Nephron progenitor cell (in vitro differentiated cells): ENCODE results near the gene NDUFA3.

ENCODE experiments used
- DNase-seq: peaks from one replicate; pipeline ENCODE4 v3.0.0; 2021
- H3K27ac Mint-ChIP-seq: 2 replicates; pipeline ENCODE4 v1.8.0; 2021; ENCODE audit warnings: mild to moderate bottlenecking, moderate library complexity, mixed read lengths
- H3K27me3 Mint-ChIP-seq: 2 replicates; pipeline ENCODE4 v1.8.0; 2021; ENCODE audit warnings: mild to moderate bottlenecking, low read depth, mixed read lengths; ENCODE audit not compliant: poor library complexity
- H3K36me3 Mint-ChIP-seq: 2 replicates; pipeline ENCODE4 v1.8.0; 2021; ENCODE audit warnings: low read depth, mixed read lengths
- H3K4me1 Mint-ChIP-seq: 2 replicates; pipeline ENCODE4 v1.8.0; 2021; ENCODE audit warnings: mixed read lengths
- H3K4me3 Mint-ChIP-seq: 2 replicates; pipeline ENCODE4 v1.8.0; 2021; ENCODE audit warnings: mild to moderate bottlenecking, moderate library complexity, mixed read lengths
- H3K9me3 Mint-ChIP-seq: 2 replicates; pipeline ENCODE4 v1.8.0; 2021; ENCODE audit warnings: mild to moderate bottlenecking, moderate library complexity, mixed read lengths
- CTCF ChIP-seq: fragments of 200-600 bp; sonication (generic); IDR thresholded peaks from 2 replicates; pipeline ENCODE4 v1.5.0; 2021; ENCODE audit warnings: antibody characterized with exemption

Gene NDUFA3

DNA sequence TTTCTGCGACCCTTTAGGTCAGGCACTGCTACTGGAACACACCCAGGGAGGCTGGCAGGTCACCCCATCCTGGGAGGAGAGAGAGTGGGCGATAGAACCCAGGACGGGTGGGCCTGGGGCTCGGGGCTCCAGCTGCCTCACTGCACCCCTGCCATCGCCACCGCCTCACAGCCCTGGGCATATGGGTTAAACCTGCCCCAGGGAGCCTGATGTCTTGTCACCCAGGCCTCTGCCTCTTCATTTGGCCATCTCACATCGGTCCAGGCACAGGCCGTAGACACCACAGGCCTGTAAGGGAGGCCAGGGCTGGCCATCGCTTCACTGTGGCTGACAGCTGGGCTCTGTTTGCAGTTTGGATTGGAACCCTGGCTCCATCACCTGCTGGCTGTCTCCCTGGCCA is 23.1 kb downstream of the NDUFA3 start:
- no peak for DNase-seq
- H3K9me3 Mint-ChIP-seq = no peaks in the 10 kb centered on the region
- H3K36me3 Mint-ChIP-seq = peaks cover 36% of the 10 kb centered on the region
- H3K4me3 Mint-ChIP-seq = no peak overlapping the region
- no peak for TF ChIP-seq CTCF
- no peaks in the 10 kb centered on the region for H3K27me3 Mint-ChIP-seq
- H3K4me1 Mint-ChIP-seq = no peaks in the 10 kb centered on the region
- no peak overlapping the region for H3K27ac Mint-ChIP-seq

- Mint-ChIP-seq H3K9me3 (no peaks in the 10 kb centered on the region), H3K27me3 (no peaks in the 10 kb centered on the region), H3K4me3 (no peak overlapping the region), H3K36me3 (peaks cover 22% of the 10 kb centered on the region), H3K27ac (no peak overlapping the region), H3K4me1 (no peaks in the 10 kb centered on the region)
- DNase-seq = no peak
- TF ChIP-seq CTCF = no peak
Measured at GRCh38 chr19:54127688-54128440, 25.2 kb downstream of the NDUFA3 start.

DNA sequence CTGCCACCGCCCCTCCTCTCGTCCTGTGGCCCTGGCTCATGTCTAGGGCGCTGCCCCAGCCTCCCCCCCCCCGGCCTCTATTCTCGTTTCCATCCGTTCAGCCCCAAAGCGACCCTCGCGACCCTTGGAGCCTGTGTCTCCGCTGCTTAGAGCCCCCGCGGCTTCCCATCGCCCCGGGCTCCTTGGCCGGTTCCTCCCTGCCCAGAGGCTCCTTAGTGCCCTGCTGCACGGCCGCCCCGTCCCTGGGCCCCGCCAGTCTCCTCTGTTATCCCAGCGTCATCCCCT is 25.7 kb downstream of the NDUFA3 start:
- TF ChIP-seq CTCF = no peak
- H3K27ac Mint-ChIP-seq = no peak overlapping the region

GRCh38 chr19:54128796-54129616 is 26.4 kb downstream of the NDUFA3 start:
- Mint-ChIP-seq H3K27ac (no peak overlapping the region), H3K4me1 (no peaks in the 10 kb centered on the region), H3K36me3 (peaks cover 16% of the 10 kb centered on the region), H3K4me3 (no peak overlapping the region), H3K27me3 (no peaks in the 10 kb centered on the region), H3K9me3 (no peaks in the 10 kb centered on the region)
- TF ChIP-seq CTCF = no peak
- DNase-seq = no peak

More for the DNA sequence above, 25.7 kb downstream of the NDUFA3 start:
- no peak for DNase-seq
- no peaks in the 10 kb centered on the region for H3K27me3 Mint-ChIP-seq
- H3K4me3 Mint-ChIP-seq = no peak overlapping the region
- H3K36me3 Mint-ChIP-seq = peaks cover 17% of the 10 kb centered on the region
- no peaks in the 10 kb centered on the region for H3K4me1 Mint-ChIP-seq
- no peaks in the 10 kb centered on the region for H3K9me3 Mint-ChIP-seq

DNA sequence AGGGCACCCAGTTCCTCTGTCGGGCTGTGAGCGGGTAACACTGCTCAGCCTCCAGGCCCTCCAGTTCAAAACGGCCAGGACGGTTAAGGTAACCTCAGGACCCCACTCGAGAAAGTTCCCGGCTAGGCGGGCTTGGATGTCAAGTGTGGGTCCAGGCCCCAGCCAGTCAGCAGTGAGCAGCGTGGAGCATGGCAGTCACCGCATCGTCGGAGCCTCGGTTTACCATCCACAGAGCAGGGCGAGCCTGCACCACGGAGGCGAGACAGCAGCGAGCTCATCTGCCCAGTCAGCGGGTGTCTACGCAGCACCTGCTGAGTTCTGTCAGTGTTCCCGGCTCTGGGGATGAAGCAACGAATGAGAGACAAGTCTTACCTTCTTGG is 27.0 kb downstream of the NDUFA3 start:
- DNase-seq = no peak
- TF ChIP-seq CTCF = no peak
- H3K36me3 Mint-ChIP-seq = peaks cover 16% of the 10 kb centered on the region
- H3K4me1 Mint-ChIP-seq = peaks cover 5% of the 10 kb centered on the region
- H3K27ac Mint-ChIP-seq = no peak overlapping the region
- no peaks in the 10 kb centered on the region for H3K27me3 Mint-ChIP-seq
- H3K4me3 Mint-ChIP-seq = no peak overlapping the region
- peaks cover 5% of the 10 kb centered on the region for H3K9me3 Mint-ChIP-seq
